Adrenal gland (tissue), 5 donors: ENCODE data around the gene CA10.

Experiments used
- POLR2A ChIP-seq, 2 donors: fragments of 450-650 bp; IDR thresholded peaks; one replicate each; pipeline ENCODE4 v1.6.1; 2017; ENCODE audit warnings: antibody characterized with exemption in 2 of 2, mild to moderate bottlenecking in 2 of 2, moderate library complexity in 1 of 2
- TF ChIP-seq, protein P1 (sequence below), 6 experiments: fragments of 450-650 bp in 4 of 6; fragments of 200-600 bp in 2 of 6; sonication (generic) in 1 of 6; IDR thresholded peaks; 1 replicate in 5 of 6; 2 replicates in 1 of 6; pipeline versions ENCODE4 v1.5.1 to v1.8.0; 2016 to 2021; ENCODE audit warnings: antibody characterized with exemption in 6 of 6, mild to moderate bottlenecking in 2 of 6, moderate library complexity in 1 of 6
- donor health status: DM: no; HTN: no; CAD: no.

DNA sequence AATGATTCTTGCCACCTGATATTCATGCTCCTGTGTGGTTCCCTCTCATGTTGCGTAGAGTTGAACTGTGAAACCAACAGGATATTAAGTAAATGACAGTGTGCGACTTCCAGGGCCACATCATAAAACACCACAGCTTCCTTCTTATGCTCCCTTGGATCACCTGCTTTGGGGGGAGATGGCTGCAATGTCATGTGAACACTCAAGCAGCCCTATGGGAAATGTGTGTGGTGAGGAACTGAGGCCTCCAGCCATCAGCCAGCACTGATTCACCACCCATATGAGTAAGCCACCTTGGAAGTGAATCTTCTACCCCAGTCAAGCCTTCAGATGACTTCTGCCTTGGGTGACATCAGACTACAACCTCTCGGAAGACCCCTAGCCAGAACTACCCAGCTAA lies 470.6 kb downstream of the CA10 start:
- TF ChIP-seq POLR2A (IDR thresholded peaks at IDR 0.05) = no peak
- TF ChIP-seq, protein P1, sequence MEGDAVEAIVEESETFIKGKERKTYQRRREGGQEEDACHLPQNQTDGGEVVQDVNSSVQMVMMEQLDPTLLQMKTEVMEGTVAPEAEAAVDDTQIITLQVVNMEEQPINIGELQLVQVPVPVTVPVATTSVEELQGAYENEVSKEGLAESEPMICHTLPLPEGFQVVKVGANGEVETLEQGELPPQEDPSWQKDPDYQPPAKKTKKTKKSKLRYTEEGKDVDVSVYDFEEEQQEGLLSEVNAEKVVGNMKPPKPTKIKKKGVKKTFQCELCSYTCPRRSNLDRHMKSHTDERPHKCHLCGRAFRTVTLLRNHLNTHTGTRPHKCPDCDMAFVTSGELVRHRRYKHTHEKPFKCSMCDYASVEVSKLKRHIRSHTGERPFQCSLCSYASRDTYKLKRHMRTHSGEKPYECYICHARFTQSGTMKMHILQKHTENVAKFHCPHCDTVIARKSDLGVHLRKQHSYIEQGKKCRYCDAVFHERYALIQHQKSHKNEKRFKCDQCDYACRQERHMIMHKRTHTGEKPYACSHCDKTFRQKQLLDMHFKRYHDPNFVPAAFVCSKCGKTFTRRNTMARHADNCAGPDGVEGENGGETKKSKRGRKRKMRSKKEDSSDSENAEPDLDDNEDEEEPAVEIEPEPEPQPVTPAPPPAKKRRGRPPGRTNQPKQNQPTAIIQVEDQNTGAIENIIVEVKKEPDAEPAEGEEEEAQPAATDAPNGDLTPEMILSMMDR (IDR thresholded peaks at IDR 0.05) = no peak
